Measurements from ENCODE around the gene GPRC5C. TPM values are rescaled to one million over a fixed set of nuclear protein-coding genes. Genes with fewer than 3 reads are reported as not detected.

The GPRC5C gene
- total and polyA plus RNA-seq, 2 of the 13 experiments (the other 11 are each of a cell fraction or from before 2014, with no cell fraction given): 85.6 to 300 TPM

DNA sequence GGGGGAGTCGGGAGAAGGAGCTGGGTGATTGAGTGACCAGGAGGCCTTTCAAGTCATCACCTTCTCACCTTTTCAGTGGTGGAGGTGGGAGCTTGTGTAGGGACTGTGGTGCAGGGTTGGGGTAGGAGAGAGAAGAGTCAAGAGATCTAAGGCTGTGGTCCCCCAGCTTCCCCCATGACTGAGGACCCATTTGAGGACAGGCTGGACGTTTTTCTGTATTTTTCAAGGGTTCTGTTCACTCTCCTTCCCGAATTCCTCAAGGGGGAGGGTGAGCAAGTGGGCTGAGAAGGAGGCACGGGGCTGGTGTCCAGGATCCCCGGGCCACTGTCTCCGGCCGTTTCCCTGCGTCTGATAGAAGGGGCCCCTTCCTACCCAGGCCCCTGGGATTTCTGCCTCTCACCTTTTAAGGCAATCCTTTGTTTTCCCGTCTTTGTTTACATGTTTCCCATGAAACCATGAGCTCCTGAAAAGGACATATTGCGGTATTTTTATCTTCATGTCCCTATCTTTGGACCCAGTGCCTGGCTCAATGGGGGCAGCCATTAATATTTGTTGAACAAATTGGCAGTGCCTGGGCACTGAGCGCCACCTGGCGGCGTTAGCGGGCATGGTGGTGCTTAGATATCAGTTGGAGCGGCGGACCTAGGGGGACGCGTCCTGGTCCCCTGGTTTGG lies 25.4 kb downstream of the GPRC5C start (continued):
- TF ChIP-seq, protein P1, sequence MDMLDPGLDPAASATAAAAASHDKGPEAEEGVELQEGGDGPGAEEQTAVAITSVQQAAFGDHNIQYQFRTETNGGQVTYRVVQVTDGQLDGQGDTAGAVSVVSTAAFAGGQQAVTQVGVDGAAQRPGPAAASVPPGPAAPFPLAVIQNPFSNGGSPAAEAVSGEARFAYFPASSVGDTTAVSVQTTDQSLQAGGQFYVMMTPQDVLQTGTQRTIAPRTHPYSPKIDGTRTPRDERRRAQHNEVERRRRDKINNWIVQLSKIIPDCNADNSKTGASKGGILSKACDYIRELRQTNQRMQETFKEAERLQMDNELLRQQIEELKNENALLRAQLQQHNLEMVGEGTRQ (IDR thresholded peaks at IDR 0.05; ENCODE audit: low read depth, low read length): no peak
- TF ChIP-seq, protein P1 (CRISPR knock-in tag; IDR thresholded peaks at IDR 0.05; ENCODE audit: borderline replicate concordance): peak; percentile 71; the same call in 1 of the 2 replicates
- TF ChIP-seq, protein P2, sequence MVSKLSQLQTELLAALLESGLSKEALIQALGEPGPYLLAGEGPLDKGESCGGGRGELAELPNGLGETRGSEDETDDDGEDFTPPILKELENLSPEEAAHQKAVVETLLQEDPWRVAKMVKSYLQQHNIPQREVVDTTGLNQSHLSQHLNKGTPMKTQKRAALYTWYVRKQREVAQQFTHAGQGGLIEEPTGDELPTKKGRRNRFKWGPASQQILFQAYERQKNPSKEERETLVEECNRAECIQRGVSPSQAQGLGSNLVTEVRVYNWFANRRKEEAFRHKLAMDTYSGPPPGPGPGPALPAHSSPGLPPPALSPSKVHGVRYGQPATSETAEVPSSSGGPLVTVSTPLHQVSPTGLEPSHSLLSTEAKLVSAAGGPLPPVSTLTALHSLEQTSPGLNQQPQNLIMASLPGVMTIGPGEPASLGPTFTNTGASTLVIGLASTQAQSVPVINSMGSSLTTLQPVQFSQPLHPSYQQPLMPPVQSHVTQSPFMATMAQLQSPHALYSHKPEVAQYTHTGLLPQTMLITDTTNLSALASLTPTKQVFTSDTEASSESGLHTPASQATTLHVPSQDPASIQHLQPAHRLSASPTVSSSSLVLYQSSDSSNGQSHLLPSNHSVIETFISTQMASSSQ (IDR thresholded peaks at IDR 0.05; ENCODE audit: low read depth): no peak
- TF ChIP-seq, protein P2 (CRISPR knock-in tag; IDR thresholded peaks at IDR 0.05; ENCODE audit: borderline replicate concordance): no peak
- TF ChIP-seq, protein P3, sequence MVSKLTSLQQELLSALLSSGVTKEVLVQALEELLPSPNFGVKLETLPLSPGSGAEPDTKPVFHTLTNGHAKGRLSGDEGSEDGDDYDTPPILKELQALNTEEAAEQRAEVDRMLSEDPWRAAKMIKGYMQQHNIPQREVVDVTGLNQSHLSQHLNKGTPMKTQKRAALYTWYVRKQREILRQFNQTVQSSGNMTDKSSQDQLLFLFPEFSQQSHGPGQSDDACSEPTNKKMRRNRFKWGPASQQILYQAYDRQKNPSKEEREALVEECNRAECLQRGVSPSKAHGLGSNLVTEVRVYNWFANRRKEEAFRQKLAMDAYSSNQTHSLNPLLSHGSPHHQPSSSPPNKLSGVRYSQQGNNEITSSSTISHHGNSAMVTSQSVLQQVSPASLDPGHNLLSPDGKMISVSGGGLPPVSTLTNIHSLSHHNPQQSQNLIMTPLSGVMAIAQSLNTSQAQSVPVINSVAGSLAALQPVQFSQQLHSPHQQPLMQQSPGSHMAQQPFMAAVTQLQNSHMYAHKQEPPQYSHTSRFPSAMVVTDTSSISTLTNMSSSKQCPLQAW (CRISPR knock-in tag; IDR thresholded peaks at IDR 0.05): peak; percentile 17; the same call in 1 of the 2 replicates
- TF ChIP-seq RBAK (CRISPR knock-in tag; IDR thresholded peaks at IDR 0.05) (no peak), SETDB1 (CRISPR knock-in tag; IDR thresholded peaks at IDR 0.05; ENCODE audit: borderline replicate concordance) (no peak), SSRP1 (CRISPR knock-in tag; IDR thresholded peaks at IDR 0.05) (no peak), SAFB2 (CRISPR knock-in tag; IDR thresholded peaks at IDR 0.05; ENCODE audit: borderline replicate concordance, low read depth) (no peak), CHD2 (IDR thresholded peaks at IDR 0.05; ENCODE audit: low read depth, low read length) (0 out of 2 replicates have a peak, but pooled peaks have one; percentile 25)
- TF ChIP-seq, protein P4, sequence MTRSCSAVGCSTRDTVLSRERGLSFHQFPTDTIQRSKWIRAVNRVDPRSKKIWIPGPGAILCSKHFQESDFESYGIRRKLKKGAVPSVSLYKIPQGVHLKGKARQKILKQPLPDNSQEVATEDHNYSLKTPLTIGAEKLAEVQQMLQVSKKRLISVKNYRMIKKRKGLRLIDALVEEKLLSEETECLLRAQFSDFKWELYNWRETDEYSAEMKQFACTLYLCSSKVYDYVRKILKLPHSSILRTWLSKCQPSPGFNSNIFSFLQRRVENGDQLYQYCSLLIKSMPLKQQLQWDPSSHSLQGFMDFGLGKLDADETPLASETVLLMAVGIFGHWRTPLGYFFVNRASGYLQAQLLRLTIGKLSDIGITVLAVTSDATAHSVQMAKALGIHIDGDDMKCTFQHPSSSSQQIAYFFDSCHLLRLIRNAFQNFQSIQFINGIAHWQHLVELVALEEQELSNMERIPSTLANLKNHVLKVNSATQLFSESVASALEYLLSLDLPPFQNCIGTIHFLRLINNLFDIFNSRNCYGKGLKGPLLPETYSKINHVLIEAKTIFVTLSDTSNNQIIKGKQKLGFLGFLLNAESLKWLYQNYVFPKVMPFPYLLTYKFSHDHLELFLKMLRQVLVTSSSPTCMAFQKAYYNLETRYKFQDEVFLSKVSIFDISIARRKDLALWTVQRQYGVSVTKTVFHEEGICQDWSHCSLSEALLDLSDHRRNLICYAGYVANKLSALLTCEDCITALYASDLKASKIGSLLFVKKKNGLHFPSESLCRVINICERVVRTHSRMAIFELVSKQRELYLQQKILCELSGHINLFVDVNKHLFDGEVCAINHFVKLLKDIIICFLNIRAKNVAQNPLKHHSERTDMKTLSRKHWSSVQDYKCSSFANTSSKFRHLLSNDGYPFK (CRISPR knock-in tag; IDR thresholded peaks at IDR 0.05; ENCODE audit: borderline replicate concordance): peak; percentile 72; the same call in 1 of the 2 replicates
- TF ChIP-seq, protein P5, sequence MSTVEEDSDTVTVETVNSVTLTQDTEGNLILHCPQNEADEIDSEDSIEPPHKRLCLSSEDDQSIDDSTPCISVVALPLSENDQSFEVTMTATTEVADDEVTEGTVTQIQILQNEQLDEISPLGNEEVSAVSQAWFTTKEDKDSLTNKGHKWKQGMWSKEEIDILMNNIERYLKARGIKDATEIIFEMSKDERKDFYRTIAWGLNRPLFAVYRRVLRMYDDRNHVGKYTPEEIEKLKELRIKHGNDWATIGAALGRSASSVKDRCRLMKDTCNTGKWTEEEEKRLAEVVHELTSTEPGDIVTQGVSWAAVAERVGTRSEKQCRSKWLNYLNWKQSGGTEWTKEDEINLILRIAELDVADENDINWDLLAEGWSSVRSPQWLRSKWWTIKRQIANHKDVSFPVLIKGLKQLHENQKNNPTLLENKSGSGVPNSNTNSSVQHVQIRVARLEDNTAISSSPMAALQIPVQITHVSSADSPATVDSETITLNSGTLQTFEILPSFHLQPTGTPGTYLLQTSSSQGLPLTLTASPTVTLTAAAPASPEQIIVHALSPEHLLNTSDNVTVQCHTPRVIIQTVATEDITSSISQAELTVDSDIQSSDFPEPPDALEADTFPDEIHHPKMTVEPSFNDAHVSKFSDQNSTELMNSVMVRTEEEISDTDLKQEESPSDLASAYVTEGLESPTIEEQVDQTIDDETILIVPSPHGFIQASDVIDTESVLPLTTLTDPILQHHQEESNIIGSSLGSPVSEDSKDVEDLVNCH (CRISPR knock-in tag; IDR thresholded peaks at IDR 0.05): no peak
- TF ChIP-seq, protein P6, sequence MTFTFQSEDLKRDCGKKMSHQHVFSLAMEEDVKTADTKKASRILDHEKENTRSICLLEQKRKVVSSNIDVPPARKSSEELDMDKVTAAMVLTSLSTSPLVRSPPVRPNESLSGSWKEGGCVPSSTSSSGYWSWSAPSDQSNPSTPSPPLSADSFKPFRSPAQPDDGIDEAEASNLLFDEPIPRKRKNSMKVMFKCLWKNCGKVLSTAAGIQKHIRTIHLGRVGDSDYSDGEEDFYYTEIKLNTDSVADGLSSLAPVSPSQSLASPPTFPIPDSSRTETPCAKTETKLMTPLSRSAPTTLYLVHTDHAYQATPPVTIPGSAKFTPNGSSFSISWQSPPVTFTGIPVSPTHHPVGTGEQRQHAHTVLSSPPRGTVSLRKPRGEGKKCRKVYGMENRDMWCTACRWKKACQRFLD (CRISPR knock-in tag; IDR thresholded peaks at IDR 0.05; ENCODE audit: borderline replicate concordance): no peak

All from HepG2 (cell line).